LNCAP (cell line): ENCODE data around the gene ZNF695.

Experiments
- CTCF ChIP-seq: fragments of 450-650 bp; IDR thresholded peaks from 2 replicates; pipeline ENCODE4 v1.5.1; 2017; ENCODE audit warnings: mild to moderate bottlenecking

Gene ZNF695

GRCh38 chr1:246947255-246947654 lies 60.6 kb downstream of the ZNF695 start:
- TF ChIP-seq CTCF: no peak

GRCh38 chr1:246946366-246946765 lies 61.5 kb downstream of the ZNF695 start:
- no peak for TF ChIP-seq CTCF
